Stimulated activated naive B cell treated with anti-CD40 and anti-IgM and Interleukin-4, amounts not matched to agents 10 μg/mL and 1 μg/mL and 100 μg/mL, for 72 hours (primary cell): ENCODE measurements around the gene ZNF76.
A peak's percentile ranks its signal among the peaks of the same experiment; 100 is the strongest.

Experiments used
- ATAC-seq, 2 donors: fragments of 150-1000 bp; cut with Tn5 transposase; replicated peaks; 2 replicates each; pipeline ENCODE4 v1.10.0; 2021; ENCODE audit warnings: moderate library complexity in 1 of 2
- DNase-seq: peaks from one replicate; pipeline ENCODE4 v3.0.0; 2021
- H3K27ac Mint-ChIP-seq: one replicate; pipeline ENCODE4 v1.8.0; 2022; ENCODE audit warnings: mild to moderate bottlenecking, mixed read lengths
- H3K27me3 Mint-ChIP-seq, 2 donors: one replicate each; pipeline ENCODE4 v1.8.0; 2022; ENCODE audit warnings: mixed read lengths in 2 of 2
- H3K36me3 Mint-ChIP-seq, 2 donors: one replicate each; pipeline ENCODE4 v1.8.0; 2022; ENCODE audit warnings: mixed read lengths in 2 of 2, mild to moderate bottlenecking in 1 of 2
- H3K4me1 Mint-ChIP-seq, 2 donors: one replicate each; pipeline ENCODE4 v1.8.0; 2022; ENCODE audit warnings: mixed read lengths in 2 of 2, mild to moderate bottlenecking in 1 of 2
- H3K4me3 Mint-ChIP-seq, 2 donors: one replicate each; pipeline ENCODE4 v1.8.0; 2022; ENCODE audit warnings: mild to moderate bottlenecking in 2 of 2, mixed read lengths in 2 of 2, moderate library complexity in 1 of 2
- H3K9me3 Mint-ChIP-seq, 2 donors: one replicate each; pipeline ENCODE4 v1.8.0; 2022; ENCODE audit warnings: mixed read lengths in 2 of 2, mild to moderate bottlenecking in 1 of 2

Gene ZNF76

DNA sequence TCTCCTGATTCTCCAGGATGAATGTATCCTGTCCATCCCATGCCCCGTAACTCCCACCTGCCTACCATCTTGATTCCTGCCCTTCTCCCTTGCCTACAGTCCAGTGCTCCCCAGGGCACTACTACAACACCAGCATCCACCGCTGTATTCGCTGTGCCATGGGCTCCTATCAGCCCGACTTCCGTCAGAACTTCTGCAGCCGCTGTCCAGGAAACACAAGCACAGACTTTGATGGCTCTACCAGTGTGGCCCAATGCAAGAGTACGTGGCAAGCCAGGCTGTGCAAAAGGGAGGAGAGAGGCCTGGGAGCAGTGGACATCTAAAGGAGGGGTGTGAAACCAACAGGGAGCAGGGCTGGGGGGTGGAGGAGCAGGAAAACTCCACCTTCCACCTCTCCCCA lies 15.0 kb upstream of the ZNF76 start:
- ATAC-seq (no peak), DNase-seq (no peak)
- no peaks in the 10 kb centered on the region for H3K27me3 Mint-ChIP-seq
- H3K4me1 Mint-ChIP-seq = peaks cover 14 to 31% of the 10 kb centered on the region in 2 donors
- peaks cover 17 to 24% of the 10 kb centered on the region in 2 donors for H3K36me3 Mint-ChIP-seq
- H3K9me3 Mint-ChIP-seq = no peaks in the 10 kb centered on the region
- H3K27ac Mint-ChIP-seq = no peak overlapping the region
- H3K4me3 Mint-ChIP-seq = no peak overlapping the region

DNA sequence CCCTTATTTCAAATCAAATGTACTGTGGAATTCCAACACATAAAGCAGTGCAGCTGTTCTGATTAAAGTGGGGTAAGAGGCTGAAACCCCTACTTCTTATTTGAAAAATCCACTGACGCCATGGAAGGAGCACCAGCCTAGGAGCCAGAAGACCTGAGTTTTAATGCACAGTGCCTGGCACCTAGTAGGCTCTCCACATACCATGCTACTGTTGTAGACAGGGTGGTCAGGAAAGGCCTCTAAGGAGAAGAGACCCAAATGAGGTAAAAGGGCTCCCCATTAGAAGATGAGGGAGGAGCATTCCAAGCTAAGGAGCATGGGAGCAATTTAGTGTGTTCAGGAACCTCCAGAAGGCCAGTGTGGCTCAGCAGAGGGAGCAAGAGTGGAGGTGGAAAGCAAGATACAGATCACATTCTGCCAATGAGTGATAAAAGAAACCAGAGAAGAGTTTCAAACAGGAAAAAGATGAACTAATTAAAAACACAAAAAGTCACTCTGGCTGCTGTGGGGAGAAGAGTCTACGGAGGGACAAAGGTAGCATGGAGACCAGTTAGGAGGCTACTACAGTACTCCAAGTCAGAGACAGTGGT lies 11.8 kb upstream of the ZNF76 start:
- Mint-ChIP-seq H3K4me1 (peaks cover 13 to 32% of the 10 kb centered on the region in 2 donors), H3K27me3 (no peaks in the 10 kb centered on the region), H3K4me3 (no peak overlapping the region), H3K27ac (no peak overlapping the region), H3K36me3 (peaks cover 17 to 31% of the 10 kb centered on the region in 2 donors), H3K9me3 (no peaks in the 10 kb centered on the region)
- ATAC-seq (no peak), DNase-seq (no peak)

DNA sequence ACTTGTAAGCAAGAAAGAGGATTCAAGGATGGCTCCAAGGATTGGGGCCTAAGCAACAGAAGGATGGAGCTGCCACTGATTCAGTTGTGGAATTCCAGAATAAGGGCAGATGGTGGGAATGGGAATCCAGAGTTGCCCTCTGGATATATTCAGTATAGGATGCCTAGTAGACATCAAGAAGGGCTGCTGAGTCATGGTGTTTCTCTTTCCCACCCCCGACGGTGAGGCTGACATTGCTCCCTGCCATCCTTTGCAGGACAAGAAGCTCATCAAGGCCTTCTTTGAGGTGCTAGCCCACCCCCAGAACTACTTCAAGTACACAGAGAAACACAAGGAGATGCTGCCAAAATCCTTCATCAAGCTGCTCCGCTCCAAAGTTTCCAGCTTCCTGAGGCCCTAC lies 11.2 kb upstream of the ZNF76 start:
- H3K36me3 Mint-ChIP-seq = peaks cover 15 to 31% of the 10 kb centered on the region in 2 donors
- H3K27ac Mint-ChIP-seq = no peak overlapping the region
- peaks cover 13 to 32% of the 10 kb centered on the region in 2 donors for H3K4me1 Mint-ChIP-seq
- DNase-seq = no peak
- no peak overlapping the region for H3K4me3 Mint-ChIP-seq
- no peaks in the 10 kb centered on the region for H3K9me3 Mint-ChIP-seq
- H3K27me3 Mint-ChIP-seq = no peaks in the 10 kb centered on the region
- no peak for ATAC-seq

DNA sequence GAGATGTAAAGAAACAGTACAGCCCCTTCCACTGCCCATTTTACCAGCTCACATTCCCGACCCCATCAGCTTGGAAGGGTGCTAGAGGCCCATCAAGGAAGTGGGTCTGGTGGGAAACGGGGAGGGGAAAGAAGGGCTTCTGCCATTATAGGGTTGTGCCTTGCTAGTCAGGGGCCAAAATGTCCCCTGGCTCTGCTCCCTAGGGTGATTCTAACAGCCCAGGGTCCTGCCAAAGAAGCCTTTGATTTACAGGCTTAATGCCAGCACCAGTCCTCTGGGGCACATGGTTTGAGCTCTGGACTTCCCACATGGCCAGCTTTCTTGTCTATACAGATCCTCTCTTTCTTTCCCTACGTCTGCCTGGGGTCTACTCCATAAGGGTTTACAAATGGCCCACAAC lies 10.6 kb upstream of the ZNF76 start:
- peaks cover 15 to 31% of the 10 kb centered on the region in 2 donors for H3K36me3 Mint-ChIP-seq
- ATAC-seq (no peak), DNase-seq (no peak)
- H3K4me3 Mint-ChIP-seq = no peak overlapping the region
- no peaks in the 10 kb centered on the region for H3K27me3 Mint-ChIP-seq
- no peak overlapping the region for H3K27ac Mint-ChIP-seq
- peaks cover 13 to 32% of the 10 kb centered on the region in 2 donors for H3K4me1 Mint-ChIP-seq
- H3K9me3 Mint-ChIP-seq = no peaks in the 10 kb centered on the region

DNA sequence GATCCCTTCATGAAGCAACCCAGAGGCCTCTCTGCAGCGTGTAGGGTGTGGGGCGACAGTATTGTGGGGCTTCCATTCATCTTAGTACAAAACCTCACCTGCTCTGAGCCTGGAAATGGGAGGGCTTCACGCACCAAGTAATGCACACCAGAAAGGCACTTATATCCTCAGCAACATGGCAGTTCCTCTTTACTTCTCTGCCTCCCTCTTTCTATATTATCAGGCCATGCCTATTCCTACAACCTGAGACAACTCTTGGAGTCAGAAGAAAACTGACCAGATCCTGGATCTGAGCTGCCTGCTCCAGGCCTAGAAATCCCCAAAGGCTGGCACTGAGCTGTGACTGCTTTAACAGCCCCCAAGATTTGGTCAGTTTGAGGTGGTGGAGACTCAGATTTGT lies 7.6 kb upstream of the ZNF76 start:
- Mint-ChIP-seq H3K9me3 (no peaks in the 10 kb centered on the region), H3K4me3 (no peak overlapping the region), H3K27me3 (no peaks in the 10 kb centered on the region), H3K27ac (no peak overlapping the region), H3K4me1 (peaks cover 12 to 26% of the 10 kb centered on the region in 2 donors), H3K36me3 (peaks cover 7 to 11% of the 10 kb centered on the region in 2 donors)
- ATAC-seq = no peak
- DNase-seq = no peak

DNA sequence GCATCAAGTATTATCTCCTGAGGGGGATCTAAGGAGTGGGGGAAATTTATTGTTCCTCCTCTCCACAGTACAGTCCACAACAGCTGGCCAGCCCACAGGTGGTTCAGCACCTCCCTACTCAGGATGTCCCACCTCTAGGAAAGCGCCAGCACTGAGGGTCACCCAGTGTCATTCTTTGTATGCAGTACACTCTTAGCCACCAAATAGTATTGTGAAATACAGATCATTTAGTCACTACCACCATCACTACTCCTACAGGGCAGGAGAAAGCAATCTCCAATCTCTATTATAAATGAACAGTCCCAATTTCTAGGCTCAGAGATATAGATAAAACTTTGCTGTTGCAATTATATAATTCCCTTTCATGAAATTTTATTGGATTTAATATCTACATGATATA lies 6.3 kb upstream of the ZNF76 start:
- H3K36me3 Mint-ChIP-seq = peaks cover 7 to 11% of the 10 kb centered on the region in 2 donors
- DNase-seq = no peak
- no peak overlapping the region for H3K27ac Mint-ChIP-seq
- H3K27me3 Mint-ChIP-seq = no peaks in the 10 kb centered on the region
- H3K4me1 Mint-ChIP-seq = peaks cover 9 to 18% of the 10 kb centered on the region in 2 donors
- no peak for ATAC-seq
- H3K4me3 Mint-ChIP-seq = no peak overlapping the region
- no peaks in the 10 kb centered on the region for H3K9me3 Mint-ChIP-seq

DNA sequence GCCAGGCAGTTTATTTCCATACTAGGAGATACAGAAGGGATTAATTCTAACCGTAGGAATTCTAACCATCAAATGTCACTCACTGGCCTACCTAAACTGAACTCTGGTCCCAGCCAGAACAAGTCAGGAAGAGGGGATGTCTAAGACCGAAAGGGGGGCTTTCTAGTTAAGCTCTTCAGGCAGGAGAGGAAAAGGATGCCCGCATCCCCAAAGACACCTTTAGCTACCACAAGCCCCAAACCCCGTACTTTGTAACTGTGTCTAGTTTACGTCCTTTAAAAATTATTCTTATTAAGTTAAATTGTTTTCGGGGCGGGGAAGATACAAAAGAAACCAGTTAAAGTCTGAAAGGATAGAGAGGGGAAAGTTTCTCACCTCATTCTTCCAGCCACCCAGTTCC lies 1.2 kb upstream of the ZNF76 start:
- Mint-ChIP-seq H3K27me3 (no peaks in the 10 kb centered on the region), H3K4me3 (peak overlapping the region; percentile 98 to 100), H3K36me3 (peaks cover 3 to 10% of the 10 kb centered on the region in 2 donors), H3K4me1 (peaks cover 32 to 41% of the 10 kb centered on the region in 2 donors), H3K27ac (peak overlapping the region; percentile 99), H3K9me3 (no peaks in the 10 kb centered on the region)
- DNase-seq (no peak), ATAC-seq (no peak)

DNA sequence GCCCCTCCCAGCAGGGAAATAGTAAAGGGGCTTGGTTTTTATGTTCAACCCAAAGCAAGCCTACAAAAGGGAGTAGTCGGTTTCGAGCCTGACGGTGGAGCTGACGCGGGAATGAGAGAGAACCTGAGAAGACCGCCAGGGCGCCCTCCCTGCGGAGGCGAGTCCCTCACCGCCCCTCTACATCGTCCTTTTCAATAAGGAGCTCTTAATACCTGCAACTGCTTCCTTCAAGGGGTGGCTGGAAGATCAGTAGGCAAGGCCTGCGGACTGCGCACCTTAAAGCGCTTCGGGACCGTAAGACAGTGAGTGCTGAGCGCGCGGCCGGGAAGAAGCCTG lies 709 bp upstream of the ZNF76 start:
- no peak for DNase-seq
- Mint-ChIP-seq H3K36me3 (peaks cover 3 to 11% of the 10 kb centered on the region in 2 donors), H3K4me1 (peaks cover 34 to 46% of the 10 kb centered on the region in 2 donors), H3K4me3 (peak overlapping the region; percentile 98 to 100), H3K27me3 (no peaks in the 10 kb centered on the region), H3K9me3 (no peaks in the 10 kb centered on the region), H3K27ac (peak overlapping the region; percentile 99)
- peak; percentile 38 to 39 for ATAC-seq

DNA sequence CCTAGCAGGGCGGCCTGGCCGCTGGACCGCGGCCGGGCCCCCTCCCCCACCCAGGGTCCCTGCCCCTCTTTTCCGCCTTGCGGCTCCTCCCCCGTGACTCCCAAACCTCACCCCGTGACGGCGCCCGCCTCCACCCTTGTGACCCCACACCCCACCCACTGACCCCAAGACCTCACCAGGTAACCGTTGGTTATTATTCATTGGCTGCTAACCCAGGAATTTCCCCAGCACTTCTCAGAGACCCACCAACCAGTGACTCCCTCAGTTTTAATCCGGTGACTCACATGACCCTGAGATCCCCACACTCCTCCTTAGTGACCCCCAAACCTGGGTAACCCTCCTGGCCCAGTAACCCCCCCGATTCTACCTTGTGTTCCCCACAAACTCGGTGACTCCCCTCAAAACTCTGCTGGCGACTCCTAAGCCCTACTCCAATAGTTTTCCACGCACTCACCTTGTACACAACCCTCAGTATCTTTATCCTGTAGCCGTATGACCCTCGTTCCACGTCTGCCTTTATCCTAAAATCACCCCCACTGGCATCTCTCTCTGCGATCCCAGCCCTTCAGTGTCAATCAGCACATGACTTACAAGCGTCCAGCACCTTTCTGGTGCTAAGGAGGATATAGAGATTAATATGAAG lies 534 bp downstream of the ZNF76 start:
- Mint-ChIP-seq H3K9me3 (no peaks in the 10 kb centered on the region), H3K4me3 (peak overlapping the region; percentile 97 to 98)

DNA sequence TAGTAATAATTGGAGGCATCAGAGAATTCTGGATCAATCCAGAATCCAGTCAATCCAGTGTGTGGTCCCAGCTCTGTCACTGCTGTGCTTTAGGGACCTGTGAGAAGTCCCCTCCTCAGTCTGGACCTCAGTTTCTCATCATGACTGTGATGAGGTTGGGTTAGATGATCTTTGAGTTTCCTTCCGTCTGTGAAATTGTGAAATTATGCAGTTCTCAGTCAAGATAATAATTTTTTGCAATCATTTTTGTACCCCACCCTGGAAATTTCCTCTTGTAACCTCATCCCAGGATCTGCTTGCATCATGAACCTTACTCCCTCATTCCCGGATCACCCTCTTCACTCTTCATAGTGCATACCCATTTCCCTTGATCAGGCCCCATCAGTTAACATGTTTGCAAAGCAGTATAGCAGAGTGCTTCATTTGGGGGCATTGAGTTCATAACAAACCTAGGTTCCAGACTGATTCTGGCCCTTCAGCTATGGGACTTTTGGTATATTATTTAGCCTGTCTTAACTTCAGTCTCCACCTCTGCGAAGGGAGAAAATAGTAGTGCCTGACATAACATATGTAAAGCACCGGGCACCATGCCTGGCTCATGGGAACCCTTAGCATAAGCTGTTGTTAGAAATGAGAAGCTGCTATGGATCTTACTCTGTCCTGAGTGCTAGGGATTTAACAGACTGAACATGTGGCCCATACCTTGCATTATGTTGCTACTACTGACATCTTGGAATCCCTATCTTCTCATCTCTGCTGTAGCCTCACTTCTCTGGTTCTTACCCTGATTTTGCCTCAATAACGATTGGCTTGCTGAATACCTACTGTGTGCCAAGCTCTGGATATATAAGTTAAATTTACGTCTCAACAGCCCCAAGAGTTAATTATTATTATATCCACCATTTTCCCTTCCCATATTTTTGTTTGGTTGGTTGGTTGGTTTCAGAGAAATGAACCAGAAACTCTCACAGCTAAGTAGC lies 1.3 kb downstream of the ZNF76 start:
- H3K9me3 Mint-ChIP-seq = no peaks in the 10 kb centered on the region
- peak overlapping the region; percentile 99 for H3K27ac Mint-ChIP-seq
- ATAC-seq = no peak
- H3K4me1 Mint-ChIP-seq = peaks cover 48 to 66% of the 10 kb centered on the region in 2 donors
- peak overlapping the region; percentile 97 to 98 for H3K4me3 Mint-ChIP-seq
- H3K36me3 Mint-ChIP-seq = peaks cover 9 to 20% of the 10 kb centered on the region in 2 donors
- H3K27me3 Mint-ChIP-seq = no peaks in the 10 kb centered on the region
- DNase-seq = no peak

More for the DNA sequence above, 534 bp downstream of the ZNF76 start:
- DNase-seq = peak; percentile 73
- ATAC-seq = peak; percentile 75 to 77
- Mint-ChIP-seq H3K27me3 (no peaks in the 10 kb centered on the region), H3K36me3 (peaks cover 5 to 15% of the 10 kb centered on the region in 2 donors), H3K4me1 (peaks cover 43 to 58% of the 10 kb centered on the region in 2 donors), H3K27ac (peak overlapping the region; percentile 99)

DNA sequence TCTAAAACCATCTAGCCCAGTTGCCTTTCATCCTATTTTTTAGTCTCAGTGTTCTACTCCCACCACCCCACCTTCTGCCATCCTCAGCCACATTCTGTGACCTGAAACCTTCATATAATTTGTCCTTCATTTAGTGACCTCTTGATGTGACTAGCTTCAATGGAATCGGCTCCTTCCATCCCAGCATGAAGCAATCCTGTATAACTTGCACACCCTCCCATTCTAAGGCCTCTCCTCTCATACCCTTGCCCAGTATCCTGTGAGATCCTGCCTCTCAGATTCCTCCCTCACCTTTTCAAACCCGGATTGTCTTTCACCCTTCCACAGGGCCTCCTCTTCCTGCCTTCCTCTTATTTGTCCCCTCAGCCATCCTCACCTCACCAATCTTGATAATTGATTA lies 3.1 kb downstream of the ZNF76 start:
- Mint-ChIP-seq H3K27me3 (no peaks in the 10 kb centered on the region), H3K36me3 (peaks cover 9 to 23% of the 10 kb centered on the region in 2 donors), H3K9me3 (no peaks in the 10 kb centered on the region), H3K27ac (no peak overlapping the region), H3K4me1 (peaks cover 50 to 72% of the 10 kb centered on the region in 2 donors), H3K4me3 (no peak overlapping the region)
- ATAC-seq = no peak
- DNase-seq = no peak

DNA sequence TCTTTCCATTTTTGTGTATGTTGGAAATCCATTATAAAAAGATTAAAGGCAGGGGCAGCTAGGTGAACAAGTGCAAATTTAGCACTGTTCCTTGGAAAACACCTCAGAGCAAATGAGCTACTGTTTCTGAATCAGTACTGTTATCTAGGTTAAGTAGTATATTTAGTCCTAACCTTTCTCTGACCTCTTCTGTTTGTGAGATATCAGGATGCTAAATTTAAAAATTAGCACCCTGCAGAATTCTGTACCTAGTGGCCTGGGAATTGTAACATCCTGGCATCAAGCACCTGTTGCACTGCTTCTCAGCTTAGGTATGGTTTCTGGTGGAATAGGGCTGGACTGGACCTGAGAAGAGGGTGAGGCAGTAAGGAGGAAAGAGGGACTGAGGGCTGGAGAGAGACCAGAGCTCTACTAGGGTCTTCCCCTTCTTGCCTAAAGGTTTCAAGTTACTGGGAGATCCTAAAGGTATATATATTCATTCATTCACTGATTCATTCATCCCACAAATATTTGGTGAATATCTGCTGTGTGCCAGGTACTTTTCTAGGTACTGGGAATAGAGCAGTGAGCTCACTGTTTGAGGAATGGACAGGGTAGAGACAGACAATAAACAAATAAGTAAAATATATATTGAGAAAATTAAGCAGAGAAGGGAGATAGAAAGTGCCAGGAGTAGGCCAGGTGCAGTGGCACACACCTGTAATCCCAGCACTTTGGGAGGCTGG lies 5.2 kb downstream of the ZNF76 start:
- no peak for DNase-seq
- ATAC-seq = no peak
- no peak overlapping the region for H3K4me3 Mint-ChIP-seq

DNA sequence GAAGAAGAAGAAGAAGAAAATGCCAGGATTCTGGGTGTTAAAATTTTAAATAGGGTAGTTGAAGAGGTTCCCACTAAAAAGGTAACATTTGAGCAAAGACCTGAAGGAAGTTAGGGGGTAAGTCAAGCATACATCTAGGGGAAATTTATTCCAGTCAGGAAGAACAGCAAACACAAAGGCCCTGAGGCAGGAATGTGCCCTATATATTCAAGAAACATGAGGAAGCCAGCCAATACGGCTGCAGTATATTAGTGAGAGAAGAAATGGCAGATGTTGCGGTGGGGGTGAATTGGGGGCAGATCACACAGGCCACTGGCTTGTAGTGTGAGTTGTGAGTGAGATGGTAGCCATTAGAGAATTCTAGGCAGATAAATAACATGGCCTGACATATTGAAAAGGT lies 6.0 kb downstream of the ZNF76 start:
- H3K27me3 Mint-ChIP-seq = no peaks in the 10 kb centered on the region
- no peaks in the 10 kb centered on the region for H3K9me3 Mint-ChIP-seq
- ATAC-seq (peak; percentile 49 to 73), DNase-seq (no peak)
- H3K27ac Mint-ChIP-seq = no peak overlapping the region
- H3K36me3 Mint-ChIP-seq = peaks cover 9 to 30% of the 10 kb centered on the region in 2 donors
- peak overlapping the region in 1 of 2 donors; percentile 4 for H3K4me3 Mint-ChIP-seq
- peaks cover 45 to 68% of the 10 kb centered on the region in 2 donors for H3K4me1 Mint-ChIP-seq

More for the DNA sequence above, 5.2 kb downstream of the ZNF76 start:
- no peak overlapping the region for H3K27ac Mint-ChIP-seq
- H3K36me3 Mint-ChIP-seq = peaks cover 9 to 26% of the 10 kb centered on the region in 2 donors
- no peaks in the 10 kb centered on the region for H3K9me3 Mint-ChIP-seq
- H3K27me3 Mint-ChIP-seq = no peaks in the 10 kb centered on the region
- H3K4me1 Mint-ChIP-seq = peaks cover 50 to 74% of the 10 kb centered on the region in 2 donors

DNA sequence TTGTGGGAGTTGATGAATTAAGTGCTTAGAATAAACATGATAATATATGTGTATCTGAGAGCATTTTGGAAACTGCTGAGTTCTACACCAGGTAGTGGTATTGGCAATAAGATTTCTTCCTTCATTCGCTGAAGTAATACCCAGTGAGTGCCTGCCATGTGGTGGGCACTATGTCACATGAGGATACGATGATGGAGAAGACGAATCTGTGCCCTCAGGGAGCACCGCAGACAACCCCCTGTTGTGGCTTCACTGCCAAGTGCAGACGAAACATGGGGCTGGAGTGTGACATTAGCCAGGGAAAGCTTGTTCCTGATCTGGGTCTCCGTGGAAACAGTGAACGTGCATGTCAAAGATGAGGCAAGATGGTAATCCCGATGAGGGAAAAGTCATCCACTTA lies 7.9 kb downstream of the ZNF76 start:
- Mint-ChIP-seq H3K27ac (no peak overlapping the region), H3K36me3 (peaks cover 9 to 31% of the 10 kb centered on the region in 2 donors), H3K27me3 (no peaks in the 10 kb centered on the region), H3K9me3 (no peaks in the 10 kb centered on the region), H3K4me1 (peaks cover 30 to 51% of the 10 kb centered on the region in 2 donors), H3K4me3 (no peak overlapping the region)
- DNase-seq (no peak), ATAC-seq (no peak)
